Activated T-cell treated with anti-CD3 and anti-CD28 coated beads, Interleukin-2, amount 50 U/mL, for 1 hour (primary cell): ENCODE results near the gene CRP.
"Not testable (repeated sequence)": the region's sequence is repeated elsewhere in the genome, so short reads cannot be mapped to it uniquely, and the experiment has no call there.

Experiments
- DNase-seq: peaks from one replicate; pipeline ENCODE4 v3.0.0-alpha.2; 2020

Gene CRP

GRCh38 chr1:159714529-159714928 lies at the start of gene CRP:
Gene CRP, minus strand, starts transcription at chr1:159714589. Its CDS starts 104 bp downstream, at chr1:159714485.
- DNase-seq = no peak

GRCh38 chr1:159763686-159764085 lies 49.3 kb upstream of the CRP start:
- no peak for DNase-seq

DNA sequence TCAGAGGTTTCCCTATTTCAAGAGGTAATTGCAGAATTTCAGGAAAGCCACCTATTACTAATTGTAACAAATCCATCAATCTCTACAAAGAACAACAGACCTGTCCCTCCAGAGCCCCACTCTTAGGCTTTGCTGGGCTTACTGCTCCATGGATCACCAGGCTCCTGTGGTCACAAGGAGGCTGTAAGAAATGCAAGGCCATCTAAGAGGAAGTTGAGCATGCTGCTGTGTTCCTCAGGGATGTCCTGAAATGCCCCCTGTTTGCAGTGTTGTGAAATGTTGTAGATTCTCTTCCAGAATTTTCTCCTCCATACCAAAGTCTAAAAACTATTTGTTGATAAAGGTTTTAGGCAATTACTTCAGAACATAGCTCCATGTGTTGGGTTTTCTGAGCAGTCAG lies 42.0 kb upstream of the CRP start:
- no peak for DNase-seq

GRCh38 chr1:159755451-159756007 lies 41.1 kb upstream of the CRP start:
- DNase-seq = no peak

DNA sequence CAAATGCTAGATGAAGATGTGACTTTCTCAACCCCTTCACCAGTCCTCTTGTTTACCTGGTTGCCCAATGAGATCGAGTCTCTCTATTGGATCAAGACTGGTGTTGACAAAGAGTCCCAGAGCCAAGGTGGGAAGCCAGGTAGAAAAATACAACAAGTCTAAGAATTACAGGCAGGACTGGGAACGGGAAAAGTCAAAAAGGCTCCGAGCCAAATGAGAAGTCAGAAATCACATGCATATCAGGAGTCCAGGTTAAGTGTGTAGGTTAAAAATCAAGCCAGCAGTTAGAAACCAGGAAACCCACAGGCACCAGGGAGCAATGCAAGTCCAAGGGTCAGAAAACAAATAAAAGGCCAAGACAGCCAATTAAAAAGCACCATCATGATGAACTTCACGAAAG lies 39.0 kb upstream of the CRP start:
- no peak for DNase-seq

DNA sequence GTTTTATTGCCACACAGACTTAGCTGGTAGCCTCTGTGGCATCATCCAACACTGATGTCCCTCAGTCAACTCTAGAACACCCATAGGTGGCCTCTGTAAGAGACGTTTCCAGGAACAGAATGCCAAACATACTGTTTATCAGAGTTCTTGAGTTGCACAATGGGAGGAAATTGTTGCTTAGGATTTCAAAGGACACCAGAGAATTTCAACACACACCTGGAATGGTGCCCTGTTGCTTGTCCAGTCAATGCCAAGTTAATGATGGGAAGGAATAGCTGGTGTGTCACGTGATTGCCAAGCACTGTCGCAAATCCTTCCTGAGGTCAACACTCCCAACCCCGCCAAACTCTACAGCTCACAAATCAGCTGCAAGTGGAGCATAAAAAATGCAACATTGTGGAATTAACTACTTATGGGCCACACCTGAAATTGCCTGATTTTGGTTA lies 37.8 kb upstream of the CRP start:
- DNase-seq = no peak

GRCh38 chr1:159751031-159751430 lies 36.6 kb upstream of the CRP start:
- no peak for DNase-seq

DNA sequence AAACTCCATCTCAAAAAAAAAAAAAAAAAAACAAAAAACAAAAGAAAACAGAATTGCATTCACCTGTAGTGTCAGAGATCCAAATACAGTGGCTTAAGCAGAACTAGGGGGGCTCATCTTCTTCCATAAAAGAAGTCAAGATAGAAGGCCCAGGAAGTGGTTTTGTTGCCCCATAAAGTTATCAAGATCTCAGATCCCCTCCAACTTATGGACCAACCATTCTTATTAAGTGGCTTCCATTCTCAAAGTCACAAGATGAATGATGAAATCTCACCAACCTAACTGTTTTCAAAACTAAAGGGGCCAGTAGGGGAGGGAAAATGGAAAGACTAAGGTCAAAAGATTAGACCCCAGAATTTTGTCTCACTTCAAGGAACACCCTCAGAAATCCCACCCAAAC lies 36.2 kb upstream of the CRP start:
- DNase-seq = no peak

- DNase-seq = no peak
Observed at GRCh38 chr1:159749630-159750029, 35.2 kb upstream of the CRP start.

DNA sequence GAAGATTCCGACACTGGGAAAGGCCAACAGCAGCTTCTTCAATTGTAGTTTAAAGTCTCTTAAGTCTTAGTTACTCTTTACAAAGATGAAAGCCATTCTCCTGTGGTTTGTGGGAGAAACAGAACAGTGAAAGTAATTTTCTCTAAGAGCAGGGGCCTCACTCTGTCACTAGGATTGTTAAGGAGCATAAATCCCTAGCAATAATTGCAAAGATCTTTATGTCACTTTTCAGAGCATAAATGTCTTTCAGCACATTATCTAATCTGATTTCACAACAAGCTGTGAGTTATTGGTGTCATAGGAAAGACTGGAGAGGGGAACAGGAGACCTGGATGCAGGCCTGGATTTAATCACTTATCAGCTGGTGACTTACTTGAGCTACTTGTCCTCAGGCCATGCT lies 34.0 kb upstream of the CRP start:
- no peak for DNase-seq

GRCh38 chr1:159746666-159747065 lies 32.3 kb upstream of the CRP start:
- DNase-seq = no peak

GRCh38 chr1:159743651-159744410 lies 29.4 kb upstream of the CRP start:
- DNase-seq = no peak

- DNase-seq = no peak
Observed at GRCh38 chr1:159737238-159737916, 23.0 kb upstream of the CRP start.

GRCh38 chr1:159723188-159723587 lies 8.8 kb upstream of the CRP start:
- not testable (repeated sequence) for DNase-seq

GRCh38 chr1:159719990-159720389 lies 5.6 kb upstream of the CRP start:
- DNase-seq = no peak

DNA sequence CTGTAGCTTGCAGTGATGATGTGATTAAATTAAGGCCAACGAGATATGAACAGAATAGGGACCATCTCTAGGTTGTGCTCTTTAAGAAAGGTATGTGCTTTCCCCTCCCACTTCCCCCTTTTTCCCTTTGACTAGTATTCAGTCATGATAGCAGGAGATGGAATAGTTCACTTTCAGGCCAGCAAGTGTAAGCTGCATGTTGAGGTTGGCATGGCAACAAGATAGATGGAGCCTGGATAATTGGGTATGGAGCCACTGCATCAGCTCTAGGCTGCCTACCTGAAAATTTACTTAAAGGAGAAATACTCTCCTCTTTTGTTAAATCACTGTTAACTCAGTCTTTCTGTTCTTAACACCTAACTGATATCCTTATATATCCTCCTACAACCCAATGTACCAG lies 1.5 kb upstream of the CRP start:
- no peak for DNase-seq

- DNase-seq = no peak
Observed at GRCh38 chr1:159712080-159712479, 2.3 kb downstream of the CRP start.

DNA sequence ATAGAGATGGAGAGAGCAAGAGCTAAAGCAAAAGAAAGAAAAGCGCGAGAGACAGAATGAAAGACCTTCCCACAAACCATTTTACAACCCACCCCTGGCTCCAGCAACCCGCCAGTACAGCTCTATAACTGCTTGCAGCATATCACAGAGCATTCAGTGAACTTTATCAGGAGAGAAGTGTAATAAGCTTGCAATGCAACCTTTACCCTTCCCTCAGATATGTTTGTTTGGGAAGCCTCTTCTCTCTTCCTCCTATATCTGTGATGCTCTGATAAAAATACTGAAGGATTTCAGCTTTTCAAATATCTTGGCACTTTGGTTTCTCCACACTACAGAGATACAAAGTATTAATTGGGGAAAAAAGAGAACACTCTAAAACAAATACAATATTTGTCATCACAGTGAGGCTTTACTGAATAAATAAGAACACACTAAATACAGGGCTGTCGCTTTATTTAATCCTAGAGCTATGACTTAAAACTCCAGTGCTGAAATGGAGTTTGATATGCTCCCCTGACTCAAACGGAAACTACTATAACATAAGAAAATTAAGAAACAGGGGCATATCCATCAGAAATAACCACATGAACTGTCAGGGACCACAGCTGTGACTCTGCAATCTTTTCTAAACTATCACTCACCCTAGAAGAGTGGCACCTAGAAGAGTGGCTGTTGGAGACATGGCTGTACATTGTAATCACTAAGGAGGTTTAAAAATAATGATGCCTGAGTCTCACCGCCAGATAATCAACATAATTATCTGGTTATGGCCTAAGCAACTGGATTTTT lies 6.7 kb downstream of the CRP start:
- no peak for DNase-seq

- no peak for DNase-seq
Observed at GRCh38 chr1:159705904-159706256, 8.5 kb downstream of the CRP start.

DNA sequence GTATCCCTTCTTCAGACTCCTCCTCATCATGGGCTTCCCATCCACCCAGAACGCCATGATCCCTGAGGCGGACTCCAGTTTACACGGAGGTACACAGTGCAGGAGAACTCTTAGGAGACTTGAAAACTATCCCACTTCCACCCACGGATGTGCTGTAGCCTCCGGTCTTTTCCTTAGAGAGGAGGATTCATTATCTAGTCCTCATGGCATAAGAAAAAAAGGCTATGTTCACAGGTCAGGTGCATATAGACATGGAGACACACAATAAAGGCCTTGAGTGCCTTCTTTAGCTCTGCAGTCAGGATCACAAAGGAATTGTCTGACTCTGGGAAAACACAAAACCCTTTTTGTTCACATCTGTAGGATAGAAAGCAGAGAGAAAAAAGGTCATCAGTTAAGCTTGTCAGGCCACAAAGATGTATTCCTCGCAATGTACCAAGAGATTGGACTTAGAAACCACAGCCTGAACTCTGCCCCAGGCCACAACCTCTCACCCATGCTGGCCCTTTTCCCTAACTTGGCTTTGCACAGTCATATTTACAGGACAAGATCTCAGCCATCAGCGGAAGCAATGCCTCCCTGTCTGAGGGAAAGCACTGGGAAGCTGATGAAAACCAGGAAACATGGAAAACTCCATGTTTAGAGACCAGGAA lies 9.0 kb downstream of the CRP start:
- DNase-seq = no peak

GRCh38 chr1:159704481-159704880 lies 9.9 kb downstream of the CRP start:
- no peak for DNase-seq

DNA sequence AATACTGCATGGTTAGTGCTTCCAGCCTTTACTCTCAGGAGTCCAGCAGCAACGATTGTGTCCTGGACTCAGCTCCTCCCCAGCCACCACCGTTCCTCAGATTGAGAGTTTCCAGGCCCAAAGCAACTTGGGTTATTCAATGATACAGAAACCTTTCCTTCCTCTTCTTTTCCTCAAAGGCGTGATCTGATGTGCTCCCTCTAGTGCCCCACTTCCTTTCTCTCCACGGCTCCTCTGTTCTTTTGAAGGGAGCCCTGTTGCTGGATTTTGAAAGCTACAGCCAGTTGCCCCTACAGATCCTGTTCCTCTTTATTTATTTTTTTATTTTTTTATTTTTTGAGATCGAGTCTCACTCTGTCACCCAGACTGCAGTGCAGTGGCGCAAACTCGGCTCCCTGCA lies 14.1 kb downstream of the CRP start:
- DNase-seq = no peak

- DNase-seq = no peak
Observed at GRCh38 chr1:159699653-159700052, 14.7 kb downstream of the CRP start.
